IPS DF 6.9 (cell line): ENCODE measurements around the gene ENPP7.

Source experiments
- DNase-seq: peaks from one replicate; pipeline ENCODE4 v3.0.0-alpha.2; 2013; ENCODE audit warnings: low read depth, low spot score
- H3K27ac ChIP-seq: one replicate; pipeline ENCODE4 v1.5.1; 2013; ENCODE audit warnings: low read length, control low read depth
- H3K27me3 ChIP-seq: 2 replicates; pipeline ENCODE4 v1.6.1; 2013; ENCODE audit warnings: mild to moderate bottlenecking, low read length; ENCODE audit not compliant: control insufficient read depth, insufficient read depth
- H3K36me3 ChIP-seq: 2 replicates; pipeline ENCODE4 v1.6.1; 2013; ENCODE audit warnings: low read length; ENCODE audit not compliant: control insufficient read depth, insufficient read depth
- H3K4me1 ChIP-seq: 2 replicates; pipeline ENCODE4 v1.6.1; 2013; ENCODE audit warnings: low read length; ENCODE audit not compliant: control insufficient read depth, insufficient read depth
- H3K4me3 ChIP-seq: 2 replicates; pipeline ENCODE4 v1.5.1; 2013; ENCODE audit warnings: mild to moderate bottlenecking, low read length
- H3K9me3 ChIP-seq: 2 replicates; pipeline ENCODE4 v1.6.1; 2013; ENCODE audit warnings: low read length, inconsistent platforms; ENCODE audit not compliant: control insufficient read depth, insufficient read depth
- WGBS: extraction: QIAGEN DNeasy Blood & Tissue Kit; methylation state at CpG from one replicate; pipeline ENCODE4 v1.1.7; 2013; ENCODE audit warnings: mixed read lengths, missing lambda C conversion rate; ENCODE audit not compliant: insufficient read length, insufficient coverage; 5-methylcytosine and 5-hydroxymethylcytosine counted together

Gene ENPP7

GRCh38 chr17:79691931-79692330 lies 38.8 kb upstream of the ENPP7 start:
- H3K4me3 ChIP-seq: no peak overlapping the region
- H3K4me1 ChIP-seq: peaks cover 8% of the 10 kb centered on the region
- H3K9me3 ChIP-seq: no peaks in the 10 kb centered on the region
- WGBS: no CpG with 5 or more reads among the region's 9 CpGs
- H3K27me3 ChIP-seq: no peaks in the 10 kb centered on the region
- H3K36me3 ChIP-seq: no peaks in the 10 kb centered on the region
- no peak for DNase-seq
- H3K27ac ChIP-seq: no peak overlapping the region

GRCh38 chr17:79693419-79693818 lies 37.3 kb upstream of the ENPP7 start:
- no peak for DNase-seq
- no peak overlapping the region for H3K4me3 ChIP-seq
- no peak overlapping the region for H3K27ac ChIP-seq
- H3K9me3 ChIP-seq: no peaks in the 10 kb centered on the region
- no peaks in the 10 kb centered on the region for H3K36me3 ChIP-seq
- WGBS: no CpG with 5 or more reads among the region's 9 CpGs
- no peaks in the 10 kb centered on the region for H3K27me3 ChIP-seq
- H3K4me1 ChIP-seq: peaks cover 8% of the 10 kb centered on the region

- Histone ChIP-seq H3K36me3 (no peaks in the 10 kb centered on the region), H3K27ac (no peak overlapping the region), H3K4me3 (no peak overlapping the region), H3K9me3 (no peaks in the 10 kb centered on the region), H3K27me3 (no peaks in the 10 kb centered on the region), H3K4me1 (peaks cover 12% of the 10 kb centered on the region)
- DNase-seq: no peak
- WGBS: no CpG with 5 or more reads among the region's 14 CpGs
These were observed 35.4 kb upstream of the ENPP7 start for GRCh38 chr17:79695293-79695790.

- no peak for DNase-seq
- no peak overlapping the region for H3K4me3 ChIP-seq
- WGBS: no CpG with 5 or more reads among the region's 14 CpGs
- H3K27ac ChIP-seq: no peak overlapping the region
- no peaks in the 10 kb centered on the region for H3K9me3 ChIP-seq
- no peaks in the 10 kb centered on the region for H3K27me3 ChIP-seq
- peaks cover 14% of the 10 kb centered on the region for H3K4me1 ChIP-seq
- H3K36me3 ChIP-seq: no peaks in the 10 kb centered on the region
These were observed 34.7 kb upstream of the ENPP7 start for GRCh38 chr17:79695797-79696609.

- H3K27me3 ChIP-seq: no peaks in the 10 kb centered on the region
- H3K4me3 ChIP-seq: no peak overlapping the region
- no peaks in the 10 kb centered on the region for H3K9me3 ChIP-seq
- H3K36me3 ChIP-seq: no peaks in the 10 kb centered on the region
- WGBS: no CpG with 5 or more reads among the region's 17 CpGs
- no peak overlapping the region for H3K27ac ChIP-seq
- no peak for DNase-seq
- H3K4me1 ChIP-seq: peaks cover 11% of the 10 kb centered on the region
These were observed 34.1 kb upstream of the ENPP7 start for GRCh38 chr17:79696610-79696982.

GRCh38 chr17:79698146-79698846 lies 32.4 kb upstream of the ENPP7 start:
- Histone ChIP-seq H3K27me3 (no peaks in the 10 kb centered on the region), H3K4me1 (peaks cover 10% of the 10 kb centered on the region), H3K27ac (no peak overlapping the region), H3K36me3 (no peaks in the 10 kb centered on the region), H3K9me3 (no peaks in the 10 kb centered on the region), H3K4me3 (no peak overlapping the region)
- WGBS: no CpG with 5 or more reads among the region's 15 CpGs
- DNase-seq: no peak

GRCh38 chr17:79699386-79700036 lies 31.2 kb upstream of the ENPP7 start:
- H3K27me3 ChIP-seq: no peaks in the 10 kb centered on the region
- no peak overlapping the region for H3K27ac ChIP-seq
- no CpG with 5 or more reads among the region's 12 CpGs for WGBS
- H3K4me3 ChIP-seq: no peak overlapping the region
- no peaks in the 10 kb centered on the region for H3K9me3 ChIP-seq
- peaks cover 12% of the 10 kb centered on the region for H3K4me1 ChIP-seq
- no peak for DNase-seq
- H3K36me3 ChIP-seq: no peaks in the 10 kb centered on the region

- Histone ChIP-seq H3K36me3 (no peaks in the 10 kb centered on the region), H3K27ac (no peak overlapping the region), H3K4me3 (no peak overlapping the region), H3K27me3 (no peaks in the 10 kb centered on the region), H3K4me1 (peaks cover 11% of the 10 kb centered on the region), H3K9me3 (no peaks in the 10 kb centered on the region)
- DNase-seq: no peak
- no CpG with 5 or more reads among the region's 5 CpGs for WGBS
These were observed 30.2 kb upstream of the ENPP7 start for GRCh38 chr17:79700592-79700991.

GRCh38 chr17:79702034-79702433 lies 28.7 kb upstream of the ENPP7 start:
- no peak overlapping the region for H3K27ac ChIP-seq
- H3K27me3 ChIP-seq: no peaks in the 10 kb centered on the region
- H3K4me3 ChIP-seq: no peak overlapping the region
- no peak for DNase-seq
- H3K36me3 ChIP-seq: no peaks in the 10 kb centered on the region
- no CpG with 5 or more reads among the region's 13 CpGs for WGBS
- H3K4me1 ChIP-seq: peaks cover 11% of the 10 kb centered on the region
- no peaks in the 10 kb centered on the region for H3K9me3 ChIP-seq

GRCh38 chr17:79702550-79703236 lies 28.1 kb upstream of the ENPP7 start:
- Histone ChIP-seq H3K27me3 (no peaks in the 10 kb centered on the region), H3K36me3 (no peaks in the 10 kb centered on the region), H3K4me1 (peaks cover 14% of the 10 kb centered on the region), H3K4me3 (no peak overlapping the region), H3K27ac (no peak overlapping the region), H3K9me3 (no peaks in the 10 kb centered on the region)
- no CpG with 5 or more reads among the region's 12 CpGs for WGBS
- DNase-seq: no peak
